HPDE6-E6E7 (cell line): Measurements from ENCODE around the gene EIF3I.

Experiments
- DNase-seq: peaks from one replicate; pipeline ENCODE4 v3.0.0; 2011; ENCODE audit warnings: missing footprints; ENCODE audit errors: extremely low spot score

The EIF3I gene

DNA sequence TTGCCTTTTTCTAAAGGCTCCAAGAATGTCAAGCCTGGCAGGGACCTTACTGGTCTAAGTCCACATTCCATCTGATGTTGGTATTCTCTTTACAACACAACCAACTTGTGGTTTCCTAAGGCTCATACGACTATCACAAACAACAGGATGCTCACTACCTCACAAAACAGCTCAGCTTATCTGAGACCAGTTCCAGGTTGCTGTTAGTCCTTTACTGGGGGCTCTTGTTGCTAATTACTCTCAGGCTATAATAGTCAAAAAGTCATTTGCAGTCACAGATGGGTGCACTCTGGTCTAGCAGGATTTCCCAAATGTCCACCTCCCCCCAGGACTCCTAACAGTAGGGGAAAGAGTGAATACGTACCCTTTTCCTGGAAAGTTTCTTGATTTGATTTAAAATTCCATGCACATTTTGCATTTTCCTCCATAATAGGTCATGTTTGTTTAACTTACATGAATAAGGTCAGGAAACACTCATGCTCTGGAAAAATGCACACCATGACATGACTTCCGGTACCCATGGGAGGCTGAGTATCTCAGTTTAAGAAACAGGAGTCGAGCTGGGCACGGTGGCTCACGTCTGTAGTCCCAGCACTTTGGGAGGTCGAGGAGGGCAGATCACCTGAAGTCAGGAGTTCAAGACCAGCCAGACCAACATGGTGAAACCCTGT is 44.8 kb downstream of the EIF3I start:
- DNase-seq: no peak

DNA sequence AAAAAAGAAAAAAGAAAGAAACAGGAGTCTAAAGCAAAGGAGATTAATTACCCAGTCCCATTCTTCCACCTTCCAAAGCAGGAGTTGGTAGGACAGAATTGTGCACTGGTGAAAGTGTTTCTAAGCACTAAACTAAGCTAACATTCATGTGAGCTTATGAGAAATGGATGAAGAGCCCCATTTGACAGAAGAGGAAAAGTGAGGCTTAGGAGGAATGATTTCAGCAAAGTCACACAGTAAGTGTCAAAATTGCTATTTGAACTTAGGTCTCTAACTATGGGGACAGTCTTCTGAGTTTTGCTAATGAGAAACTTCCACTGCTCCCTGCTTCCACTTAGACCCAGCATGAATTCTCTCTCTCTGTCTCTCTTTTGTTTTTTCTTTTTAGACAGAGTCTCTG is 47.5 kb downstream of the EIF3I start:
- no peak for DNase-seq

DNA sequence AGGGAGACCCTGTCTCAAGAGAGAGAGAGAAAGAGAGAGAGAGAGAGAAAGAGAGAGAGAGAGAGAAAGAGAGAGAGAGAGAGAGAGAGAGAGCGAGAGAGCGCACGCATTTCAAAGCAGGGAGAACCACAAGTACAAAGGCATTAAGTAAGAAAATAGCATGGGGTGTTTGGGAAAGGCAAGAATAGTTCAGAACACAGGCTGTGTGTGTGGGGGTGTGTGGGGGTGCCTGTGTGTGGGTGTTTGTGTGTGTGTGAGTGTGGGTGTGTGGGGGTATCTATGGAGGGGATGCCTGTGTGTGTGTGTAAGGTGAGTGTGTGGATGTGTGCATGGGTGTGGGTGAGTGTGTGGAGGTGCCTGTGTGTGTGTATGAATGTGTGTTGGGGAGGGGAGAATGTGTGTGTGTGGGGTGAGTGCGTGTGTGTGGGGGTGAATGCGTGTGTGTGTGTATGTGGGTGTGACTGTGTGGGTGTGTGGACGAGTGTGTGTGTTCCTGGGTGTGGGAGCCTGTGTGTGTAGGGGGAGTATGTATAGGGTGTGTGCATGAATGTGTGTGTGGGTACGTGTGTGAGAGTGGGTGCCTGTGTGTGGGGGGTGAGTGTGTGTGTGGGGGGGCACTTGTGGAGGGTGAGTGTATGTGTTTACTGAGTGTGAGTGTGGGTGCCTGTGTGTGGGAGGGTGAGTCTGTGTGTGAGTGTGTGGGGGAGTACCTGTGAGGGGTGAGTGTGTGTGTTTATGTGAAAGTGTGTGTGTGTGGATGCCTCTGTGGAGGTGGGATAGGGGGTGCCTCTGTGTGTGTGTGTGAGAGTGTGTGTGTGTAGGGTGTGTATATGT is 50.6 kb downstream of the EIF3I start:
- DNase-seq: no peak

DNA sequence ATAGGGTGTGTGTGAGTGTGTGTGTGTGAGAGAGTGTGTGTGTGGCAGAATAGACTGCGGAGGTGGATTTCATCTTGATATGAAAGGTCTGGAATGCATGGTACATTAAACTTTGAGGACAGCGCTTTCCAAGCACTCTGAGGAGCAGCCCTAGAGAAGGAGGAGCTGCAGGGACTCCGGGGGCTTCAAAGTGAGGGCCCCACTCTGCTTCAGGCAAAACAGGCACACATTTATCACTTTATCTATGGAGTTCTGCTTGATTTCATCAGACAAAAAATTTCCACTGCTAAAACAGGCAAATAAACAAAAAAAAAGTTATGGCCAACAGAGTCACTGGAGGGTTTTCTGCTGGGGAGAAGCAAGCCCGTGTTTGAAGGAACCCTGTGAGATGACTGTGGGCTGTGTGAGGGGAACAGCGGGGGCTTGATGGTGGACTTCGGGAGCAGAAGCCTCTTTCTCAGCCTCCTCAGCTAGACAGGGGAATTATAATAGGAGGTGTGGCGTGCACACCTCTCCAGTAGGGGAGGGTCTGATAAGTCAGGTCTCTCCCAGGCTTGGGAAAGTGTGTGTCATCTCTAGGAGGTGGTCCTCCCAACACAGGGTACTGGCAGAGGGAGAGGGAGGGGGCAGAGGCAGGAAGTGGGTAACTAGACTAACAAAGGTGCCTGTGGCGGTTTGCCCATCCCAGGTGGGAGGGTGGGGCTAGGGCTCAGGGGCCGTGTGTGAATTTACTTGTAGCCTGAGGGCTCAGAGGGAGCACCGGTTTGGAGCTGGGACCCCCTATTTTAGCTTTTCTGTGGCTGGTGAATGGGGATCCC is 51.4 kb downstream of the EIF3I start:
- DNase-seq: peak; percentile 72

DNA sequence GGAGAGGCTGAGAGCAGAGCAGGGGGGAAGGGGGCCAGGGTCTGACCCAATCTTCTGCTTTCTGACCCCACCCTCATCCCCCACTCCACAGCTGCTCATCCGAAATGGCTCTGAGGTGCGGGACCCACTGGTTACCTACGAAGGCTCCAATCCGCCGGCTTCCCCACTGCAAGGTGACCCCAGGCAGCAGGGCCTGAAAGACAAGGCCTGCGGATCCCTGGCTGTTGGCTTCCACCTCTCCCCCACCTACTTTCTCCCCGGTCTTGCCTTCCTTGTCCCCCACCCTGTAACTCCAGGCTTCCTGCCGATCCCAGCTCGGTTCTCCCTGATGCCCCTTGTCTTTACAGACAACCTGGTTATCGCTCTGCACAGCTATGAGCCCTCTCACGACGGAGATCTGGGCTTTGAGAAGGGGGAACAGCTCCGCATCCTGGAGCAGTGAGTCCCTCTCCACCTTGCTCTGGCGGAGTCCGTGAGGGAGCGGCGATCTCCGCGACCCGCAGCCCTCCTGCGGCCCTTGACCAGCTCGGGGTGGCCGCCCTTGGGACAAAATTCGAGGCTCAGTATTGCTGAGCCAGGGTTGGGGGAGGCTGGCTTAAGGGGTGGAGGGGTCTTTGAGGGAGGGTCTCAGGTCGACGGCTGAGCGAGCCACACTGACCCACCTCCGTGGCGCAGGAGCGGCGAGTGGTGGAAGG is 52.6 kb downstream of the EIF3I start:
- DNase-seq: no peak

DNA sequence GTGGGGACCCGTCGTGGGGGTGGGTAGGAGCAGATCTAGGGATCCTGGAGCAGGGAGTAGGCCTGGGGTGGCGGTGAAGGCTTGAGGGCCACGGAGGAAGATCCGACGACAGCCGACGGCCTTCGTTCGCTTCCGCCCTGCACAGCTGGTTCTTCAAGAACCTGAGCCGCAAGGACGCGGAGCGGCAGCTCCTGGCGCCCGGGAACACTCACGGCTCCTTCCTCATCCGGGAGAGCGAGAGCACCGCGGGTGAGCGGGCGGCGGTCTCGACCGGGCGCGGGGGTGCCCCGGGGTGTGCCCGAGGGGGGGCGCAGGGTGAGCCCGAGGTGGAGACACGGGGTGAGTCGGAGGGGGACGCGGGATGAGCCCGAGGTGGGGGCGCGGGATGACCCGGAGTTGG is 53.2 kb downstream of the EIF3I start:
- DNase-seq: no peak

DNA sequence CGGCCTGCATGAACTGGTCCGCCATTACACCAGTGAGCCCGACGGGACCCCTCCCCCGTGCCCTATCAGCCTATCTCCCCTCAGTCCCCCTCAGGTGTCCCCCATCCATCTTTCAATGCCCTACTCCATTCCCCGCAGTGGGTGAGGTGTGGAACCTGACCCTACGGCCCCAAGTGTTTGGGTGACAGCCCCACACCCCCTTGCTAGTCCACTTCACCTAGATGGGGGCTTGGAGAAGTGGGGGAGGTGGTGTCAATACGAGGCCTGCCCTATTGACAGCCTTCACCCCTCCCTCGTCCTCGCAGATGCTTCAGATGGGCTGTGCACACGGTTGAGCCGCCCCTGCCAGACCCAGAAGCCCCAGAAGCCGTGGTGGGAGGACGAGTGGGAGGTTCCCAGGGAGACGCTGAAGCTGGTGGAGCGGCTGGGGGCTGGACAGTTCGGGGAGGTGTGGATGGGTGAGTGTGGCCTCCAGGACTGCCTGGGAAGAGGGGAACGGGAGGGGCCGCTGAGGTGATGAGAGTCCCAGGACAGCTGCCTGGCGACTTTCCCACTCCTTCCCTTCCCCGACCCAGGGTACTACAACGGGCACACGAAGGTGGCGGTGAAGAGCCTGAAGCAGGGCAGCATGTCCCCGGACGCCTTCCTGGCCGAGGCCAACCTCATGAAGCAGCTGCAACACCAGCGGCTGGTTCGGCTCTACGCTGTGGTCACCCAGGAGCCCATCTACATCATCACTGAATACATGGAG is 54.0 kb downstream of the EIF3I start:
- no peak for DNase-seq
